ENCODE data around the gene POLR3E.

DNA sequence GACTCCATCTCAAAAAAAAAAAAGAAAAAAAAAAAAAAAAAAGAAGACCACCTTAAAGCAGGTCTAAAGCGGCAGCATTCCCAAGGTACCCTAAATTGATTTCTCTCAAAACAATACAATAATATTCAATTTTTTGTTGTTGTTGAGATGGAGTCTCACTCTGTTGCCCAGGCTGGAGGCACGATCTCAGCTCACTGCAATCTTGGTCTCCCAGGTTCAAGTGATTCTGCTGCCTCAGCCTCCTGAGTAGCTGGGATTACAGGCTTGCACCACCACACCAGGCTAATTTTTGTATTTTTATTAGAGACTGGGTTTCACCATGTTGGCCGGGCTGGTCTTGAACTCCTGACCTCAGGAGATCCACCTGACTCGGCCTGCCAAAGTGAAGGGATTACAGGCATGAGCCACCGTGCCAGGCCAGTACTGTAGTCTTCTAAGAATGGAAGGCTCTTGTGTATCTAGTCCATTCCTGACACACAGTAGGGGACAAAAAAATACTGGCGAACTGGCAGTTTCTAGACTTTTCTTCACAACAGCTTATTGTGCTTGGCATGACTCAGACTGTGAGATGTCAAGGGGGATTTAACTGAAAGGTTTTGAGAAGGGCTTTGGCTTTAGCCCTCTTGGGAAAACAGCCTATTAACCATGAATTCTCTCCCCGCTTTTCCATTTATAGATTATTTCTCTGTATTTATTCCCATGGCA is 59.9 kb downstream of the POLR3E start:
- TF ChIP-seq CTCF (IDR thresholded peaks at IDR 0.05; ENCODE audit: low read depth, low read length) (no peak), EZH2phosphoT487 (IDR thresholded peaks at IDR 0.05; ENCODE audit: low read depth) (no peak)

Measured in OCI-LY3 (cell line).